Aorta (tissue), 5 donors: Measurements from ENCODE around the gene SCAMP5. TPM values are rescaled to one million over a fixed set of nuclear protein-coding genes. Genes with fewer than 3 reads are reported as not detected.

ENCODE experiments used
- ATAC-seq: fragments of 200-7000 bp; cut with Tn5 transposase; one replicate; pipeline ENCODE4 v1.9.1; 2022; ENCODE audit warnings: moderate library complexity; ENCODE audit not compliant: low FRiP score
- DNase-seq, 2 donors: peaks; one replicate each; pipeline ENCODE4 v3.0.0-alpha.2; 2020
- H3K27ac ChIP-seq, 2 donors: one replicate each; pipeline ENCODE4 v1.5.1; 2013; ENCODE audit warnings: low read length in 2 of 2, mild to moderate bottlenecking in 2 of 2, moderate library complexity in 2 of 2, control low read depth in 1 of 2, inconsistent platforms in 1 of 2, low read depth in 1 of 2
- H3K27me3 ChIP-seq, 2 donors: one replicate each; pipeline ENCODE4 v1.6.1; 2013; ENCODE audit warnings: control low read depth in 1 of 2, low read length in 1 of 2, mild to moderate bottlenecking in 1 of 2, moderate library complexity in 1 of 2; ENCODE audit not compliant: insufficient read depth in 2 of 2, control insufficient read depth in 1 of 2
- H3K36me3 ChIP-seq, 2 donors: one replicate each; pipeline ENCODE4 v1.6.1; 2013; ENCODE audit warnings: control low read depth in 1 of 2, low read length in 1 of 2, mild to moderate bottlenecking in 1 of 2; ENCODE audit not compliant: insufficient read depth in 2 of 2, control insufficient read depth in 1 of 2
- H3K4me1 ChIP-seq, 2 donors: one replicate each; pipeline ENCODE4 v1.6.1; 2013; ENCODE audit warnings: low read length in 2 of 2, control low read depth in 1 of 2, mild to moderate bottlenecking in 1 of 2, moderate library complexity in 1 of 2; ENCODE audit not compliant: insufficient read depth in 2 of 2, control insufficient read depth in 1 of 2
- H3K4me3 ChIP-seq, 2 donors: one replicate each; pipeline ENCODE4 v1.5.1; 2013; ENCODE audit warnings: low read length in 2 of 2, control low read depth in 1 of 2, mild to moderate bottlenecking in 1 of 2
- H3K9me3 ChIP-seq: one replicate; pipeline ENCODE4 v1.6.1; 2013; ENCODE audit warnings: mild to moderate bottlenecking, low read length; ENCODE audit not compliant: control insufficient read depth
- WGBS, 2 donors: extraction: QIAGEN DNeasy Blood & Tissue Kit; methylation state at CpG; one replicate each; pipeline ENCODE4 v1.1.7; 2013; 5-methylcytosine and 5-hydroxymethylcytosine counted together
- intact Hi-C, 2 donors: fragments of 100-400 bp; cut with DNase I; formaldehyde crosslinking; loops; one replicate each; pipeline versions ENCODE4 v1.14.2 to v1.15.0; 2022
- polyA plus RNA-seq, 2 donors: library from polyadenylated mRNA; stranded (reverse); fragments of 200-250 nt; gene quantifications; one replicate each; pipeline ENCODE4 v1.2.3, GENCODE V29; 2013
- total RNA-seq, 2 donors: library from RNA; stranded (reverse); fragmentation: NEBNext Ultra II Directional; extraction: Animal tissue kit (Norgen Biotek cat#: 25700); gene quantifications; one replicate each; pipeline ENCODE4 v1.2.1, GENCODE V29; 2021
- donor health status: healthy with polysubstance abuse.
- donor health status: Bipolar disorder and iron deficiency.
- donor health status: DM: no; HTN: no; CAD: no.
- donor health status: DM: no; HTN: no; CAD: no.
- donor health status: DM: yes; HTN: yes; CAD: no.

SCAMP5 gene
- total and polyA plus RNA-seq, 4 donors, result 0.64 to 9.4 (median 4.7) TPM

GRCh38 chr15:74962671-74963070, 32.7 kb upstream of the SCAMP5 start:
- Histone ChIP-seq H3K27me3 (no peaks in the 10 kb centered on the region), H3K36me3 (no peaks in the 10 kb centered on the region), H3K4me3 (no peak overlapping the region), H3K9me3 (no peaks in the 10 kb centered on the region), H3K27ac (no peak overlapping the region), H3K4me1 (no peaks in the 10 kb centered on the region)
- intact Hi-C loops, result no loop called here
- ATAC-seq (no peak), DNase-seq (no peak)
- WGBS, 2 donors, result 61 to 65% methylated on average over 2 of the region's 2 CpGs

GRCh38 chr15:74963213-74963612, 32.1 kb upstream of the SCAMP5 start:
- DNase-seq (no peak), ATAC-seq (no peak)
- Histone ChIP-seq H3K9me3 (no peaks in the 10 kb centered on the region), H3K36me3 (no peaks in the 10 kb centered on the region), H3K4me3 (no peak overlapping the region), H3K27ac (no peak overlapping the region), H3K4me1 (no peaks in the 10 kb centered on the region), H3K27me3 (no peaks in the 10 kb centered on the region)
- intact Hi-C loops, result no loop called here
- WGBS, 2 donors, result 75 to 89% methylated on average over 4 of the region's 4 CpGs

DNA sequence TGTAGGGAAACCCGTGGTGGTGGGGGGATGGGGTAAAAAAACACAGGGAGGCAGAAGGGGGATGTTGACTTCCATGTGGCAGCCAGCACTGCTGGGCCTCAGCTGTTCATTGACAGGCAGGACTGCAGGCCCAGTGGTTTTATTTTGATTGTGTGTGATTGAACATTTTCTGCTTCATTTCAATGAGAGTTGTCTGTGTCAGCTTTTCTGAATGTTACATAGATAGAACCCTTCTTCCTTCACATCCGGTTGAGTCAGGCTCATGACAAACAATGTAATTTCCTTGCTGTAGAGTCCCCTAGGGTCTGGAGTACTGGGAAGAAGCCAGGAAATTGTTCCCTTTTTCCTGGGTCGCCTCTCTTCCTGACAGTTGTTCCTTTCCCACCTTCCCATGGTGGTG, 30.6 kb upstream of the SCAMP5 start:
- no peak overlapping the region for H3K4me3 ChIP-seq
- no peaks in the 10 kb centered on the region for H3K36me3 ChIP-seq
- H3K4me1 ChIP-seq, result no peaks in the 10 kb centered on the region
- no peaks in the 10 kb centered on the region for H3K27me3 ChIP-seq
- DNase-seq, result no peak
- intact Hi-C loops, result no loop called here
- WGBS, 2 donors, result 8 to 14% methylated on average over 3 of the region's 3 CpGs
- no peaks in the 10 kb centered on the region for H3K9me3 ChIP-seq
- no peak overlapping the region for H3K27ac ChIP-seq
- ATAC-seq, result no peak

- no peak for ATAC-seq
Measured at GRCh38 chr15:74967670-74968069, 27.7 kb upstream of the SCAMP5 start.

GRCh38 chr15:74976159-74976558, 19.2 kb upstream of the SCAMP5 start:
- peak; percentile 16 to 34 for DNase-seq
- H3K4me1 ChIP-seq, result no peaks in the 10 kb centered on the region
- WGBS, 2 donors, result 82 to 83% methylated on average over 1 of the region's 1 CpG
- H3K27ac ChIP-seq, result no peak overlapping the region
- no peak for ATAC-seq
- intact Hi-C loops, result no loop called here
- H3K9me3 ChIP-seq, result no peaks in the 10 kb centered on the region
- no peaks in the 10 kb centered on the region for H3K27me3 ChIP-seq
- no peak overlapping the region for H3K4me3 ChIP-seq
- H3K36me3 ChIP-seq, result no peaks in the 10 kb centered on the region

More at GRCh38 chr15:74967670-74968069, 27.7 kb upstream of the SCAMP5 start:
- intact Hi-C loops, result no loop called here
- Histone ChIP-seq H3K4me1 (no peaks in the 10 kb centered on the region), H3K4me3 (no peak overlapping the region), H3K9me3 (no peaks in the 10 kb centered on the region), H3K36me3 (no peaks in the 10 kb centered on the region), H3K27ac (no peak overlapping the region), H3K27me3 (no peaks in the 10 kb centered on the region)
- DNase-seq, result no peak
- 91% methylated on average over 5 of the region's 5 CpGs for WGBS, 2 donors

DNA sequence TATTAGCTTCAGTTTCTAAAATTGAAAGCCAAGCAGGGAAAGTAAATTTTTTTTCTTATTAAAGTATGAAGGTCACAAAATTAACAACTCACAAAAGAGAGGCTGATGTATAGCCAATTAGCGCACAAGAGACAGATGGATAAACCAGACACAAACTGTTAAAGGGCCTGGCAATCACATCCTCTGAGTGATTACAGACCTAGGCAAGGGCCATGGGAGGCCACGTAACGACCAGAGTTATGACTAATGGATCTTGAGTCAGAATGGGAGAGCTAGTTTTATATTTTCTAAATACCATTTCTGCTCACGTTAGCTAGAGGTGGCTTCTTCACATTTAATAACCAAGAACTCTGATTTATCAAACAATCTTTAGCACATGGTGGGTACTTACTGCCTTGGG, 17.8 kb upstream of the SCAMP5 start:
- ATAC-seq (no peak), DNase-seq (no peak)
- no peaks in the 10 kb centered on the region for H3K27me3 ChIP-seq
- H3K36me3 ChIP-seq, result no peaks in the 10 kb centered on the region
- H3K4me3 ChIP-seq, result no peak overlapping the region
- WGBS, 2 donors, result 49% methylated on average over 4 of the region's 4 CpGs
- no peak overlapping the region for H3K27ac ChIP-seq
- H3K9me3 ChIP-seq, result no peaks in the 10 kb centered on the region
- H3K4me1 ChIP-seq, result no peaks in the 10 kb centered on the region
- intact Hi-C loops, result no loop called here

DNA sequence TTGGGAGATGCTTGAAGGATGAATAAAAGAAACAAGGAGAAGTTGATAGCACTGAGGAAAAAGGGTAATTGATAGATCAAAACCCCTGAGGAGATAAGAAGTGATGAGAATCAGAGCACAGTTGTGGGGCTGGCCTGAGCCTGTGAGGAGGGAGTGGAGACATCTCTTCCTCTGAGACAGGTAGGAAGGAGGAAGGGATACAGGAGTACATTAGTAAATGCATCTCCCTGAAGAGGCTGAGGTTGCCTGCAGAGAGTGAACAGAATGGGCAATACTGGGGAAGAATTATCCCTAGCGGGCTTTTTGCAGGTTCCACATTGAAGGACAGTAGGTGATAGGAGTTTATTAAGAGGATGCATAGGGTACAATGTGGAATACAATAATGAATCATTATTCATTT, 17.3 kb upstream of the SCAMP5 start:
- ATAC-seq, result no peak

DNA sequence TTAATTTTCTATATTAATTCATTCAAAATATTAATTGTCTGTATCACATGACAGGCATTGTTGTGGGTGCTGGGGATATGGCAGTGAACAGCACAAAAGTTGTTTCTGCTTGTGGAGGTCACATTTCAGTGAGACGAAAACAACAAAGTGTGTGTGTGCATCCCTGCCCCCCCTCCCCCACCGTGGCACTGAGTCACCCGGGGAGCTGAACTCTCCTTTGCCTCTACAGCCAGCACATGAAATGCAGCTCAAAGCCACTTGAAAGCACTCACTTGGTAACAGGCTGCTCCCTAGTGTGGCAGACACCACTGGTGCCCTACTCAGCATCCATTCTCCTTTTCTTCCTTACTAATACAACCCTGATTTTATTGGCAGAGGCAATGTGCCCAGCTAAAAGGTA, 16.9 kb upstream of the SCAMP5 start:
- intact Hi-C loops, result no loop called here
- H3K9me3 ChIP-seq, result no peaks in the 10 kb centered on the region
- WGBS, 2 donors, result 15 to 19% methylated on average over 3 of the region's 3 CpGs

More for the DNA sequence above, 17.3 kb upstream of the SCAMP5 start:
- 84 to 88% methylated on average over 1 of the region's 1 CpG for WGBS, 2 donors
- Histone ChIP-seq H3K36me3 (no peaks in the 10 kb centered on the region), H3K4me3 (no peak overlapping the region), H3K4me1 (no peaks in the 10 kb centered on the region), H3K9me3 (no peaks in the 10 kb centered on the region), H3K27ac (no peak overlapping the region), H3K27me3 (no peaks in the 10 kb centered on the region)
- intact Hi-C loops, result no loop called here
- peak; percentile 3 to 14 for DNase-seq

GRCh38 chr15:74982183-74982582, 13.2 kb upstream of the SCAMP5 start:
- no peaks in the 10 kb centered on the region for H3K9me3 ChIP-seq
- ATAC-seq (no peak), DNase-seq (no peak)
- no peaks in the 10 kb centered on the region for H3K4me1 ChIP-seq
- no peak overlapping the region for H3K27ac ChIP-seq
- no peaks in the 10 kb centered on the region for H3K27me3 ChIP-seq
- no peak overlapping the region for H3K4me3 ChIP-seq
- WGBS, 2 donors, result 54 to 62% methylated on average over 5 of the region's 5 CpGs
- intact Hi-C loops, result no loop called here
- H3K36me3 ChIP-seq, result no peaks in the 10 kb centered on the region

More for the DNA sequence above, 16.9 kb upstream of the SCAMP5 start:
- no peaks in the 10 kb centered on the region for H3K36me3 ChIP-seq
- H3K27me3 ChIP-seq, result no peaks in the 10 kb centered on the region
- ATAC-seq (no peak), DNase-seq (peak in 1 of 2 donors; percentile 14)
- no peaks in the 10 kb centered on the region for H3K4me1 ChIP-seq
- no peak overlapping the region for H3K4me3 ChIP-seq
- no peak overlapping the region for H3K27ac ChIP-seq
